HFFc6 (cell line): ENCODE data around the gene GTF2H3. TPM values are rescaled to one million over a fixed set of nuclear protein-coding genes. Genes with fewer than 3 reads are reported as not detected.
A peak's percentile ranks its signal among the peaks of the same experiment; 100 is the strongest.
"Not testable (repeated sequence)": the region's sequence is repeated elsewhere in the genome, so short reads cannot be mapped to it uniquely, and the experiment has no call there.

ENCODE experiments used
- DNase-seq: peaks from one replicate; pipeline ENCODE4 v3.0.0-alpha.2; 2018
- H3K27ac Mint-ChIP-seq: 2 replicates; pipeline ENCODE4 v1.8.0; 2020; ENCODE audit warnings: mild to moderate bottlenecking, mixed read lengths
- H3K27me3 Mint-ChIP-seq: 2 replicates; pipeline ENCODE4 v1.8.0; 2021; ENCODE audit warnings: mild to moderate bottlenecking, moderate library complexity, mixed read lengths; ENCODE audit not compliant: insufficient read depth
- H3K36me3 Mint-ChIP-seq: 2 replicates; pipeline ENCODE4 v1.8.0; 2021; ENCODE audit warnings: low read depth, mixed read lengths
- H3K4me1 Mint-ChIP-seq: 2 replicates; pipeline ENCODE4 v1.8.0; 2020; ENCODE audit warnings: low read depth, mixed read lengths
- H3K4me3 Mint-ChIP-seq: 2 replicates; pipeline ENCODE4 v1.8.0; 2020; ENCODE audit warnings: mild to moderate bottlenecking, moderate library complexity, mixed read lengths
- H3K9me3 Mint-ChIP-seq: 2 replicates; pipeline ENCODE4 v1.8.0; 2020; ENCODE audit warnings: mild to moderate bottlenecking, mixed read lengths
- CTCF ChIP-seq: fragments of 200-600 bp; sonication (generic); IDR thresholded peaks from 2 replicates; pipeline ENCODE4 v1.5.0; 2021; ENCODE audit warnings: antibody characterized with exemption, mild to moderate bottlenecking
- total RNA-seq, 6 experiments: library from RNA; stranded (reverse); fragmentation: NEBNext Ultra II Directional; extraction: Animal tissue kit (Norgen Biotek cat#: 25700); gene quantifications; 2 replicates in 1 of 6; 3 replicates in 5 of 6; pipeline ENCODE4 v1.2.3, GENCODE V29; 2021

Gene GTF2H3
- total RNA-seq, 6 experiments from 2014 or later = 34.9 to 47.5 (median 43.0) TPM

GRCh38 chr12:123599310-123599709 is 34.3 kb upstream of the GTF2H3 start:
- peak overlapping the region; percentile 21 for H3K27ac Mint-ChIP-seq

GRCh38 chr12:123599721-123600120 is 33.9 kb upstream of the GTF2H3 start:
- Mint-ChIP-seq H3K4me1 (peaks cover 27% of the 10 kb centered on the region), H3K27me3 (peaks cover 2% of the 10 kb centered on the region), H3K4me3 (no peak overlapping the region; the same call in 1 of the 2 replicates), H3K36me3 (peaks cover 37% of the 10 kb centered on the region), H3K27ac (peak overlapping the region; percentile 21), H3K9me3 (no peaks in the 10 kb centered on the region)
- no peak for TF ChIP-seq CTCF
- no peak for DNase-seq

More at GRCh38 chr12:123599310-123599709, 34.3 kb upstream of the GTF2H3 start:
- H3K4me1 Mint-ChIP-seq = peaks cover 27% of the 10 kb centered on the region
- H3K27me3 Mint-ChIP-seq = peaks cover 2% of the 10 kb centered on the region
- no peaks in the 10 kb centered on the region for H3K9me3 Mint-ChIP-seq
- peaks cover 37% of the 10 kb centered on the region for H3K36me3 Mint-ChIP-seq
- no peak for DNase-seq
- 0 out of 2 replicates have a peak overlapping the region, but pooled peaks have one; percentile 3 for H3K4me3 Mint-ChIP-seq
- TF ChIP-seq CTCF = no peak

- DNase-seq = peak; percentile 77
- peaks cover 20% of the 10 kb centered on the region for H3K4me1 Mint-ChIP-seq
- no peaks in the 10 kb centered on the region for H3K9me3 Mint-ChIP-seq
- TF ChIP-seq CTCF = peak; percentile 56; the same call in 1 of the 2 replicates
- H3K27ac Mint-ChIP-seq = peak within 1 kb of the TSS; percentile 59
- peaks cover 21% of the 10 kb centered on the region for H3K36me3 Mint-ChIP-seq
- peaks cover 2% of the 10 kb centered on the region for H3K27me3 Mint-ChIP-seq
- peak within 1 kb of the TSS; percentile 90 for H3K4me3 Mint-ChIP-seq
Observed at GRCh38 chr12:123601602-123602489, 31.8 kb upstream of the GTF2H3 start, which contains the start of gene DDX55. TSS of gene DDX55 (plus strand) at chr12:123602099. CDS start at chr12:123602149, 50 bp downstream.

- Mint-ChIP-seq H3K4me1 (peaks cover 16% of the 10 kb centered on the region), H3K9me3 (no peaks in the 10 kb centered on the region), H3K4me3 (peak overlapping the region; percentile 90), H3K27ac (peak overlapping the region; percentile 59), H3K27me3 (peaks cover 2% of the 10 kb centered on the region), H3K36me3 (peaks cover 20% of the 10 kb centered on the region)
- TF ChIP-seq CTCF = no peak
- no peak for DNase-seq
Observed at GRCh38 chr12:123602651-123603195, 30.9 kb upstream of the GTF2H3 start.

- Mint-ChIP-seq H3K4me3 (peak overlapping the region; percentile 90), H3K36me3 (peaks cover 20% of the 10 kb centered on the region), H3K4me1 (peaks cover 16% of the 10 kb centered on the region)
- not testable (repeated sequence) for DNase-seq, H3K9me3 Mint-ChIP-seq, H3K27ac Mint-ChIP-seq, H3K27me3 Mint-ChIP-seq
Observed at GRCh38 chr12:123603495-123603894, 30.1 kb upstream of the GTF2H3 start.

- TF ChIP-seq CTCF = no peak
- Mint-ChIP-seq H3K4me3 (no peak overlapping the region), H3K27ac (no peak overlapping the region), H3K4me1 (peaks cover 6% of the 10 kb centered on the region), H3K27me3 (no peaks in the 10 kb centered on the region), H3K9me3 (no peaks in the 10 kb centered on the region), H3K36me3 (peaks cover 35% of the 10 kb centered on the region)
- no peak for DNase-seq
Observed at GRCh38 chr12:123607756-123608155, 25.9 kb upstream of the GTF2H3 start.
